Measurements from ENCODE around the gene RNF111.
"Not testable (repeated sequence)": the region's sequence is repeated elsewhere in the genome, so short reads cannot be mapped to it uniquely, and the experiment has no call there.

Gene RNF111

GRCh38 chr15:59063042-59063441, 75.6 kb downstream of the RNF111 start:
- no peak for DNase-seq

DNA sequence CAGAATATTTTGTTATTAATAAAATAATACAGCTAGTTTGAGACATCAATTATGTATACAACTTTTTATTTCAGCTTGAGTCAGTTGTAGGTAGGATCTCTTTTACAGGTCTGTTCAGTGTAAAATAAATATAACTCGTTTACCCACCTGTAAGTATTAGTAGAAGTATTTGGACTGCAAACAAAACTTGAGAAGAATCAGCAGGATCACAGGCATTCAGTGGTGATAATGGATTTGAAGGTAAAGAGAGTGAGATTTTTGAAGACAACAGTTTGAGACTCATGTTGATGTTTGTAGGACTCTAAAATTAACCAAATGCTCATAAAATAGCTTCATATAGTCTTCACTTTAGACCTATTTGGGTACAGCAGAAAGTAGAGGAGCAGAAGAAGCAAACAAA, 82.0 kb downstream of the RNF111 start:
- no peak for DNase-seq

DNA sequence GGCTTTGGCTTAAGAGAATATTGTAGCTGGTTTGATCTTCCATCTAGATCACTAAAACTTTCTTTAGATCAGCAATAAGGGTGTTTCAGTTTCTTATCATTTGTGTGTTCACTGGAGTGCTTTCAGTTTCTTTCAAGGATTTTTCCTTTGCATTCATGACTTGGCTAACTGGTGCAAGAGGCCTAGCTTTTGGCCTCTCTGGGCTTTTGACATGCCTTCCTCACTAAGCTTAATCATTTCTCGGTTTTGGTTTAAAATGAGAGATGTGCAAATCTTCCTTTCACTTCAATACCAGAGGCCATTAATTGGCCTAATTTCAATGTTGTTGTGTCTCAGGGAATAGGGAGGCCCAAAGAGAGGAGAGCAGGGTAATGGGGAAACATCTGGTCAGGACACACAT, 87.1 kb downstream of the RNF111 start:
- no peak for DNase-seq

GRCh38 chr15:59087731-59088130, 100.3 kb downstream of the RNF111 start:
- no peak for DNase-seq

GRCh38 chr15:59094077-59094476, 106.6 kb downstream of the RNF111 start:
- no peak for DNase-seq

DNA sequence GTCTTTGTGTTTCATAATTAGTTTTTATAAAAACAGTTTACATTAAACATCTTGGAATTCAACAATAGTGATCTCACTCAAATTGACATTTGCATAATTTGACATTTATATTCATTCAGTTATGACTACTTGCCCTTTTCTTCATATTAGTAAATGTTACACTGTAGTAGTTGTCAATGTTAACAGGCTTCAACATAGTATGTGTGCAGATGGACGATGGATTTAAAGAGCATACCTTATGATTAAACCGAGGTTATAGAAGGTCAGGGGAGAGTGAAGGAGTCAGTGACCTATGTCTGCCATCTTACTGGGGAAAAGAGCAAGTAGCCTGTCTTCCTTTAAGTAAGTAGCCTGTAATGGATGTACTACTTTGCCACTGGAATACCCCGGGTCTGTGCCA, 109.0 kb downstream of the RNF111 start:
- no peak for DNase-seq

GRCh38 chr15:59099162-59099685, 111.8 kb downstream of the RNF111 start:
- no peak for DNase-seq

DNA sequence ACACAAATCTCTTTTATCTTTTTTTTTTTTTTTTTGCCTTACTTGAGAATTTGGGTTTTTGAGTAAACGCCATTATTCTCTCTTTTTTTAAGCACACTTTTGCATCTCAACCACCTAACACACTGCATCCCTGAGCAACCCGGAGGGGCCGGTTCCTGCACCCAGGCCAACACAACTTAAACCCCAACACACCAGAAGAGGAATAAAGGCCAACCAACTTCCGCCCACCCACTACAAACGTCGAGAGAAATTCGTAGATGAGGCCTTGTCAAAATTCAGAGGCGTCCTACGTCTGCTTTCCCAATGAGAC, 117.1 kb downstream of the RNF111 start:
- DNase-seq, result no peak

DNA sequence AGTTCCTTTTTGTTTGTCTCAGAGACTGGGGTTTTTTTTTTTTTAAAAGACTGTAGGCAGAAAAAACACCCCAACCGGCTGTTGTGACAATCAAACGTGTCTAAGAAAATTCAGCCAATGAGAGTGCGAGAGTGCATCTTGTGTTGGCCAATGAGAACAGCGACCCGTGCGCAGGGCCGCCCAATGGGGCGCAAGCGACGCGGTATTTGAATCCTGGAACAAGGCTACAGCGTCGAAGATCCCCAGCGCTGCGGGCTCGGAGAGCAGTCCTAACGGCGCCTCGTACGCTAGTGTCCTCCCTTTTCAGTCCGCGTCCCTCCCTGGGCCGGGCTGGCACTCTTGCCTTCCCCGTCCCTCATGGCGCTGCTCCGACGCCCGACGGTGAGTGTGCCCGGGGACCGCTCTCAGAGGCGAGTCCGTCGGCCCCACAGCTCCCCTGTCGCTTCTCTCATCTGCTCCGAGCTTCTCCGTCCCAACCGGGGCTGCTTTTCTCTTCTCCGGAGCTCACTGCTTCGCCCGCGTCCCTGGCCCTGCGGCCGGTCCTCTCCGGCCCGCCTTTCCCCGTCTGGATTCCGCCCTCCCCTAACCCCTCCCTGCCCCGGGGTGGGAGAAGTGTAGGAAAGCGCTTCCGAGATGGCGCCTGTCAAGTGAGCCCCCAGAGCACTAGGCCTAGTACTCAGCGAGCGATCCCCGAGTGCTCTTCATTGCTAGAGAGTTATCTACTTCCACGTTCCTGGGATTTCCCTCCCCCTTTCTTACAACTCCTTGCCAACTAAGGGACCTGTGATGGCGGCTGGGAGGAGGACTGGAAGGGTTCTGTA, 117.7 kb downstream of the RNF111 start, which contains the start of gene CCNB2:
Gene CCNB2 (plus strand): TSS at position 235 of the 821 bp plus-strand sequence. CDS start 123 bp downstream, at position 358.
- peak; percentile 87 to 93 for DNase-seq

DNA sequence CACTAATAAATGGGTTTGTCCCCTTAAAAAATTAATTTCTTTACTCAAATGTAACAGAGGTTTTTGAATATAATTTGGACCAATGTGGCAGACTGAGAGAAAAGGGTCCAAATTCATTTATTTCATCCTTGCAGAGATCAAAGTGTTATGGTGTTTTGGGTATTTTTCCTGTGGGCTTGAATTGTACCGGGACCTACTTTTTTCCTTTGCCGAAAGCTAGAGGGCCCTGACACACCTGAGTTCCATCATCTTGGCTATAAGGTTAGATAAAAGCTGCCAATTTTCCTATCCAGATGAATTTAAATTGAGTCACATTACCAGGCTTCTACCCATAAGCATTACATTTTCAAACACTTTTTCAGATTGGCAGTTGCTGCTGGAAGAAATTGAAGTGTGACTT, 118.4 kb downstream of the RNF111 start:
- no peak for DNase-seq

DNA sequence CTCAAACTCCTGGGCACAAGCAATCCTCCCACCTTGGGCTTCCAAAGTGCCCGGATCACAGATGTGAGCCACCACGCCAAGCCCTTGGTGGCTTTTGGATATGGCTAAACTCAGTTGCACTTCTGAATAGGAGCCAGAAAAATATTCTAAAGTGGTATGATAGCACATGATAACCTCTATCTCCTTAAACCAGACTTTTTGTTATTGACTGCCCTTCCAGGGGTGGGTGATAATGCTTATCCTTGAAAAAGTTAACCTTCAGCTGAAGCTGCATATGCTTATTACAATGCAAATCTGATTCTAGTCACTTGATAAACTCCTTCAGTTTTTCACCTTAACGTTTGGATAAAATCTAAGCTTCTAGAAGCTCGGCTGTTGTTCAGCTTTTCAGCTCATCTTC, 123.8 kb downstream of the RNF111 start:
- DNase-seq, result no peak

DNA sequence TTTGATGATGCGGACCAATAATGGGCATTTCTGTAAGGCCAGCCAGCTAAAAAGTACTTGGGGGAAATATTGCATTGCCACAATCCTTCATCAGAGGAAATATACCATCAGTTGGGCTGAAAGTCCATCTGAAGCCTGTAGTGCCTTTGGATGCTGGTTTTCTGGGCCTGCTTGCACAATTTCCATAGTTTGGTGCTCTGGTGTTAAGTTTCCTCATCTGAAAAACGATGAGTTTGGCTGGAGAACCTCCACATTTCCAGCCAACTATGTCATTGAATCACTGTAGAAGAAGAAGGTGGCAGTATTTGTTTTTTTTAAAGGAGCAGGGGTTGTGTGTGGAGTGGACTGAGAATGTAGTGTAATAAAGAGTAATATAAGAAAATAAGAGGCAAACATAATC, 127.6 kb downstream of the RNF111 start:
- no peak for DNase-seq

DNA sequence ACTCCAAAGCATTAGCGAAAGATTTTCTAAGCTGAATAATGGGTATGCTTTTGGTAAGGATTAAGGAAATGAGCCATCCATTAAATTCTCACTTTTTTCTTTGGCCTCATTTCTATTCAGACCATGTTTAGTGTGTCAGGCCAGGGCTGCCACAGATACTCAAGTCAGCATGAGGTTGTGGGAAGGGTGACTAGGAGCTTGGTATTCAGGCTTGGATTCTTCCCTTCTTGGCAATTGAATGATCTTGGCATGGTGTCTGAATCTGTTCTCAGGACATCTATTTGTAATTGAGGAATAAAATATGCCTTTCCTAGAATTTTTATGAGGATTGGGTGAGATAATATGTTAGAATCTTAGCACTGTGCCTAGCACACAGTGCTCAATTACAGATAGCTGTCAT, 128.7 kb downstream of the RNF111 start:
- DNase-seq, result no peak

GRCh38 chr15:59116771-59117170, 129.3 kb downstream of the RNF111 start:
- DNase-seq, result no peak

DNA sequence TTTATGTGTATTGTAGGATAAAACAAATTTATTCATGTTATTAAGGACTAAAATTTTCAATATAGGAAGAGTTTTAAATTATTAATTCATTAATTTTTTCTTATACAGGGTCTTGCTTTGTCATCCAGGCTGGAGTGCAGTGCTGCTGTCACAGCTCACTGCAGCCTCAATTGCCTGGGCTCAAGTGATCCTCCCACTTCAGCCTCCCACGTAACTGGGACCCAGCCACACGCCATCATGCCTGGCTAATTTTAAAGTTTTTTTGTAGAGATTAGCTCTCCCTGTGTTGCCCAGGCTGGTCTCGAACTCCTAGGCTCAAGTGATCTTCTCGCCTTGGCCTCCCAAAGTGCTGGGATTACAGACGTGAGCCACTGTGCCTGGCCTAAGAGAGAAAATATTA, 132.2 kb downstream of the RNF111 start:
- DNase-seq, result no peak

- no peak for DNase-seq
Observed at GRCh38 chr15:59120937-59121336, 133.5 kb downstream of the RNF111 start.

- DNase-seq, result no peak
Observed at GRCh38 chr15:59124261-59124660, 136.8 kb downstream of the RNF111 start.

DNA sequence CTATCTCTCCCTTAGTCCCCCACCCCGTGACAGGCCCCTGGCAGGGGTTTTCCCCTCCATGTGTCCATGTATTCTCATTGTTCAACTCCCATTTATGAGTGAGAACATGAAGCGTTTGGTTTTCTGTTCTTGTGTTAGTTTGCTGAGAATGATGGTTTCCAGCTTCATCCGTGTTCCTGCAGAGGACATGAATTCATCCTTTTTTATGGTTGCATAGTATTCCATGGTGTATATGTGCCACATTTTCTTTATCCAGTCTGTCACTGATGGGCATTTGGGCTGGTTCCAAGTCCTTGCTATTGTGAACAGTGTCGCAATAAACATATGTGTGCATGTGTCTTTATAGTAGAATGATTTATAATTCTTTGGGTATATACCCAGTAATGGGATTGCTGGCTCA, 138.2 kb downstream of the RNF111 start:
- DNase-seq, result not testable (repeated sequence)

DNA sequence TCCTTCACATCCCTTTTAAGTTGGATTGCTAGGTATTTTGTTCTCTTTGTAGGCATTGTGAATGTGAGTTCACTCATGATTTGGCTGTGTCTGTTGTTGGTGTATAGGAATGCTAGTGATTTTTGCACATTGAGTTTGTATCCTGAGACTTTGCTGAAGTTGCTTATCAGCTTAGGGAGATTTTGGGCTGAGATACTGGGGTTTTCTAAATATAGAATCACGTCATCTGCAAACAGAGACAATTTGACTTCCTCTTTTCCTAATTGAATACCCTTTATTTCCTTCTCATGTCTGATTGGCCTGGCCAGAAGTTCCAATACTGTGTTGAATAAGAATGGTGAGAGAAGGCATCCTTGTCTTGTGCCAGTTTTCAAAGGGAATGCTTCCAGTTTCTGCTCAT, 139.8 kb downstream of the RNF111 start:
- DNase-seq, result not testable (repeated sequence)

DNA sequence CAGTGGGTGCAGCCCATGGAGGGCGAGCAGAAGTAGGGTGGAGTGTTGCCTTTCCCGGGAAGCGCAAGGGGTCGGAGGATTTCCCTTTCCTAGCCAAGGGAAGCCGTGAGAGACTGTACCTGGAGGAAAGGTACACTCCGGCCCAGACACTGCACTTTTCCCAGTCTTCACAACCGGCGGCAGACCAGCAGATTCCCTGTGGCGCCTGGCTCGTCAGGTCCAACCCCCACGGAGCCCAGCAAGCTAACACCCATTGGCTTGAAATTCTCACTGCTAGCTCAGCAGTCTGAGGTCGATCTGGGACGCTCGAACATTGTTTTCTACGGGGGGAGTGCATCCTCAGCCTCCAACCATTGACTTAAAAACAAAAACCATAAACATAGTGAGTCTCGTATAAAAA, 144.0 kb downstream of the RNF111 start:
- DNase-seq, result no peak

GRCh38 chr15:59131969-59132562, 144.6 kb downstream of the RNF111 start:
- DNase-seq, result no peak

DNA sequence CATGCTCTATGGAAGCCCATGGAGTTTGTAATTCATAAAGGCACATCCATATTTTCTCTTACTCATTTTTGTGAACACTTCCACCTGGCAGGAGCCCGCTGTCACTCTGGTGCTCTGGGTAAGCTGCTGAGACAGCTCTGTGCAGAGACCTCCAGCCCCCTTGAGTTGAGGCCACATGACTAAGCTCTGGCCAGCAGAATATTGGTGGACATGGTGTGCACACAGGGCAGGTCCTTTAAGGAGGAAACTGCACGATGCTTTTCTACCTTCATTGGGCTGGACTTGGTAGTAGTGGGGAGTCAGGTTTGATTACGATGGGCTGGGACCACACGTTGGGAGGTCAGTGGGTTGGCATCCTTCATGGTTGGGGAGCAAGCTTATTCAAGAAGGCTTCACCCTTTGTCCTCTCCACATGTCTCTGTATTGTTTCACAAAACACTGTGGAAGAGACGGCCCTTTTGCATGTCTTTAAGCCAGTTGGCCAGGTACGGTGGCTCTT, 146.5 kb downstream of the RNF111 start:
- DNase-seq, result no peak

DNA sequence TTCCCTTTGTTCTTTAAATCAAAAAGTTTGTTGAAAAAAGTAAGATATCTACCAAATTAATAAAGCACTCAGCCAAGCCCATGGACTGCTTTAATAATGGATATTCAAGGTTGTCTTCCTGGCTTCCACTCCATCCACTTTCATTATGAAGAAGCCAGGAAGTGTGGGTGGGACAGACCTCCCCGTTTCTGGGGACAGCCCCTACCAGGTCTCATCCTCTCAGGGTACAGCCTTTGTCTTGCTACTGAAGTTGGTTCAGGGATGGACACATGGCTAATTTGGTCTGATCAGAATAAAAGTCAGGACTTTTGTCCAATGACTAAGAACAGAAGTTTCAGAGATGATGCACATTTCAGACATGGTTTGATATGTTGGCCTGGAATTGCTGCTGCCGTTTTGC, 150.1 kb downstream of the RNF111 start:
- DNase-seq, result no peak

DNA sequence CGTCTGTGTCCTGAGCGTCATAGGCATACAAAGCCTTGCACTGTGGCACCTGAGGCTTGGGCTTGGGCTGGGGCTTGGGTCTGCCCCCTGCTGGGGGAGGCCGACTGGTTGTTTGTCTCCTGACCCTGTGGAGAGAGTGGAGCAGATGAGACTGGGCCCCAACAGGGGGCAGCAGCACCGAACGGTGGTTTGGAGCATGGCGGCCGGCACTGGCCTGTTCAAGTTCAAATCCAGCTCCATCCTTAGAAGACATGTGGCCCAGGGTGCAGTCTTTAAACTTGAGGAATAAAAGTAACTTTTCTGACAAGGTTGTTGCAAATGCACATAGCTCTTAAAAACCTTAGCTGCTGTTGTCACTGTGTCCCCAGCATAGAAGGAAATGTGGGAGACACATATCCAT, 150.8 kb downstream of the RNF111 start:
- peak; percentile 60 to 73 for DNase-seq

All from CD4-positive, alpha-beta T cell treated with Interferon alpha-2 for 1 hour (primary cell).